Keratinocyte (primary cell): ENCODE data around the gene TCF7L2. TPM values are rescaled to one million over a fixed set of nuclear protein-coding genes. Genes with fewer than 3 reads are reported as not detected.

ENCODE experiments used
- DNase-seq: peaks from one replicate; pipeline ENCODE4 v3.0.0-alpha.2; 2011; ENCODE audit warnings: low read depth, missing footprints, low spot score
- FAIRE-seq: peaks from 2 replicates; lab custom pipeline; 2011; peaks lifted over from hg19 to GRCh38; lab: Jason Lieb, UNC
- H2AFZ ChIP-seq: 2 replicates; pipeline ENCODE4 v1.6.0; 2012; ENCODE audit warnings: low read length, control low read depth, inconsistent platforms; ENCODE audit not compliant: control insufficient read depth
- H3K27ac ChIP-seq: 2 replicates; pipeline ENCODE4 v1.5.1; 2011; ENCODE audit warnings: low read length; ENCODE audit not compliant: control insufficient read depth, insufficient read depth
- H3K27me3 ChIP-seq: 3 replicates; pipeline ENCODE4 v1.6.0; 2011; ENCODE audit warnings: low read length; ENCODE audit not compliant: control insufficient read depth, insufficient read depth; ENCODE audit errors: extremely low read depth
- H3K36me3 ChIP-seq, 2 experiments: 2 replicates in 1 of 2; 3 replicates in 1 of 2; pipeline ENCODE4 v1.5.1; 2011; ENCODE audit warnings: low read length in 2 of 2, mild to moderate bottlenecking in 1 of 2; ENCODE audit not compliant: control insufficient read depth in 2 of 2, insufficient read depth in 2 of 2; ENCODE audit errors: extremely low read depth in 1 of 2
- H3K4me1 ChIP-seq: 3 replicates; pipeline ENCODE4 v1.5.1; 2011; ENCODE audit warnings: low read length; ENCODE audit not compliant: control insufficient read depth, insufficient read depth; ENCODE audit errors: extremely low read depth
- H3K4me2 ChIP-seq: 3 replicates; pipeline ENCODE4 v1.6.0; 2011; ENCODE audit warnings: low read depth, low read length; ENCODE audit not compliant: control insufficient read depth, insufficient read depth; ENCODE audit errors: extremely low read depth
- H3K4me3 ChIP-seq, 3 experiments: fragments of 200-600 bp in 1 of 3; sonication (generic) in 1 of 3; 2 replicates in 2 of 3; 3 replicates in 1 of 3; pipeline ENCODE4 v1.5.1; 2011 to 2016; ENCODE audit warnings: low read length in 3 of 3, mild to moderate bottlenecking in 3 of 3, control low read depth in 2 of 3, inconsistent platforms in 1 of 3, low read depth in 1 of 3, mixed read lengths in 1 of 3, mixed run types in 1 of 3, moderate library complexity in 1 of 3; ENCODE audit not compliant: control insufficient read depth in 2 of 3, insufficient read depth in 2 of 3; ENCODE audit errors: extremely low read depth in 1 of 3
- H3K79me2 ChIP-seq: 2 replicates; pipeline ENCODE4 v1.6.0; 2012; ENCODE audit warnings: low read length; ENCODE audit not compliant: control insufficient read depth, insufficient read depth
- H3K9ac ChIP-seq: 3 replicates; pipeline ENCODE4 v1.6.0; 2011; ENCODE audit warnings: low read length; ENCODE audit not compliant: control insufficient read depth, insufficient read depth; ENCODE audit errors: extremely low read depth
- H3K9me1 ChIP-seq: 3 replicates; pipeline ENCODE4 v1.6.0; 2011; ENCODE audit warnings: low read length; ENCODE audit not compliant: control insufficient read depth, insufficient read depth; ENCODE audit errors: extremely low read depth
- H3K9me3 ChIP-seq: 2 replicates; pipeline ENCODE4 v1.5.1; 2012; ENCODE audit warnings: low read depth, low read length; ENCODE audit not compliant: control insufficient read depth
- H4K20me1 ChIP-seq: 3 replicates; pipeline ENCODE4 v1.6.0; 2011; ENCODE audit warnings: low read length; ENCODE audit not compliant: control insufficient read depth, insufficient read depth; ENCODE audit errors: extremely low read depth
- CTCF ChIP-seq, 3 experiments: IDR thresholded peaks in 1 of 3; conservative IDR thresholded peaks in 1 of 3; optimal IDR thresholded peaks in 1 of 3; 2 replicates in 2 of 3; 3 replicates in 1 of 3; pipeline versions ENCODE3 to v1.5.1; 2011; ENCODE audit warnings: low read length in 3 of 3, mild to moderate bottlenecking in 3 of 3, moderate library complexity in 2 of 3, control low read depth in 1 of 3, inconsistent platforms in 1 of 3; ENCODE audit not compliant: insufficient read depth in 2 of 3; ENCODE audit errors: extremely low read depth in 1 of 3
- EZH2 ChIP-seq: IDR thresholded peaks from one replicate; pipeline ENCODE4 v1.6.1; 2012; ENCODE audit warnings: inconsistent platforms, mild to moderate bottlenecking, low read length, moderate library complexity
- dilution Hi-C: fragments of 300-500 bp; cut with MboI; formaldehyde crosslinking; loops from one replicate; pipeline ENCODE4 v1.7.0; 2020; ENCODE audit warnings: low sequenced_read_pairs; ENCODE audit not compliant: extremely low pct_ligation_motif_present
- polyA plus RNA-seq, 5 experiments: library from polyadenylated mRNA; depleted of rRNA in 3 of 5; stranded (reverse) in 3 of 5; stranded (forward) in 1 of 5; unstranded in 1 of 5; fragments of >200 nt; gene quantifications; 1 replicate in 1 of 5; 2 replicates in 3 of 5; 3 replicates in 1 of 5; pipeline versions ENCODE4 v1.2.1 to v1.2.3, GENCODE V29; 2011 to 2012; ENCODE audit warnings: missing spikeins in 2 of 5, low read depth in 1 of 5, low replicate concordance in 1 of 5

TCF7L2 gene
- polyA plus RNA-seq, 1 donor (not counting 4 experiments of a cell fraction or from before 2014, with no cell fraction given): 2.5 TPM

- Histone ChIP-seq H3K4me1 (no peaks in the 10 kb centered on the region), H3K27me3 (no peaks in the 10 kb centered on the region), H3K36me3 (no peaks in the 10 kb centered on the region), H2AFZ (no peak overlapping the region), H3K4me3 (no peak overlapping the region), H3K27ac (no peak overlapping the region), H3K9me1 (no peaks in the 10 kb centered on the region), H3K4me2 (no peak overlapping the region), H3K79me2 (no peaks in the 10 kb centered on the region), H3K9me3 (no peaks in the 10 kb centered on the region), H4K20me1 (no peaks in the 10 kb centered on the region), H3K9ac (no peak overlapping the region)
- FAIRE-seq (no peak), DNase-seq (no peak)
- no peak for TF ChIP-seq EZH2
- no peak for TF ChIP-seq CTCF (optimal IDR thresholded peaks at IDR 0.05 in 1 of 3, IDR thresholded peaks at IDR 0.05 in 1 of 3, conservative IDR thresholded peaks at IDR 0.05 in 1 of 3; ENCODE audit: extremely low read depth in 1 of 3, insufficient read depth in 2 of 3, low read length in 3 of 3)
- dilution Hi-C loops: no loop called here
Measured at GRCh38 chr10:112977426-112977898, 27.4 kb downstream of the TCF7L2 start.

- no peaks in the 10 kb centered on the region for H3K27me3 ChIP-seq
Measured at GRCh38 chr10:112979927-112980326, 29.9 kb downstream of the TCF7L2 start.

More at GRCh38 chr10:112979927-112980326, 29.9 kb downstream of the TCF7L2 start:
- no peak for DNase-seq
- H4K20me1 ChIP-seq: no peaks in the 10 kb centered on the region
- no peak overlapping the region for H3K27ac ChIP-seq
- no peak overlapping the region for H3K4me2 ChIP-seq
- no peak overlapping the region for H2AFZ ChIP-seq
- no peak for TF ChIP-seq EZH2
- TF ChIP-seq CTCF (optimal IDR thresholded peaks at IDR 0.05 in 1 of 3, IDR thresholded peaks at IDR 0.05 in 1 of 3, conservative IDR thresholded peaks at IDR 0.05 in 1 of 3; ENCODE audit: extremely low read depth in 1 of 3, insufficient read depth in 2 of 3, low read length in 3 of 3): no peak
- H3K79me2 ChIP-seq: no peaks in the 10 kb centered on the region
- dilution Hi-C loops: no loop called here
- H3K9me3 ChIP-seq: no peaks in the 10 kb centered on the region
- H3K36me3 ChIP-seq: no peaks in the 10 kb centered on the region
- no peak overlapping the region for H3K9ac ChIP-seq
- no peak for FAIRE-seq
- no peak overlapping the region for H3K4me3 ChIP-seq
- H3K4me1 ChIP-seq: no peaks in the 10 kb centered on the region
- no peaks in the 10 kb centered on the region for H3K9me1 ChIP-seq
